HepG2 (cell line): ENCODE measurements around the gene GDI1. TPM values are rescaled to one million over a fixed set of nuclear protein-coding genes. Genes with fewer than 3 reads are reported as not detected.

ENCODE experiments used
- ATAC-seq: fragments of 200-7000 bp; cut with Tn5 transposase; 3 replicates; pipeline ENCODE4 v1.9.1; 2020; ENCODE audit warnings: mild to moderate bottlenecking, moderate library complexity
- BruUV-seq: library from RNA; stranded (reverse); fragments of 400-500 nt; replicated peaks from 2 replicates; lab custom pipeline; 2021; lab: Mats Ljungman, UMichigan
- CTCF ChIA-PET: fragments of 300-600 bp; formaldehyde crosslinking; extraction: SDS; loops from one replicate; lab custom pipeline; 2021; ENCODE audit warnings: low total read pairs, inconsistent platforms, low intra/inter-chr PET ratio; lab: Yijun Ruan, JAX
- POLR2A ChIA-PET: fragments of 350-600 bp; sonication (Branson Sonifier 250); formaldehyde crosslinking; loops from one replicate; lab custom pipeline; 2020; ENCODE audit warnings: antibody characterized with exemption, inconsistent platforms; lab: Yijun Ruan, JAX
- DNase-seq: peaks from one replicate; pipeline ENCODE4 v3.0.0-alpha.2; 2015; ENCODE audit warnings: low spot score
- FAIRE-seq: peaks from 3 replicates; lab custom pipeline; 2011; peaks lifted over from hg19 to GRCh38; lab: Jason Lieb, UNC
- H2AFZ ChIP-seq: one replicate; pipeline ENCODE4 v1.6.1; 2011; ENCODE audit warnings: low read length, inconsistent platforms
- H3K27ac ChIP-seq: fragments of 300-600 bp; 3 replicates; pipeline ENCODE4 v1.8.0; 2011; ENCODE audit warnings: mixed run types, mild to moderate bottlenecking, mixed read lengths, low read length, inconsistent platforms; ENCODE audit not compliant: insufficient read depth; ENCODE audit errors: extremely low read length
- H3K27me3 ChIP-seq, 2 experiments: fragments of 200-600 bp in 1 of 2; 2 replicates in 1 of 2; 3 replicates in 1 of 2; pipeline versions ENCODE4 v1.6.0 to v1.8.0; 2011; ENCODE audit warnings: low read length in 2 of 2, mild to moderate bottlenecking in 2 of 2, moderate library complexity in 2 of 2, inconsistent platforms in 1 of 2; ENCODE audit not compliant: insufficient read depth in 2 of 2, control insufficient read depth in 1 of 2
- H3K36me3 ChIP-seq, 2 experiments: fragments of 200-600 bp in 1 of 2; replicated peaks in 1 of 2; 2 replicates in 1 of 2; 3 replicates in 1 of 2; pipeline versions ENCODE4 v1.5.1 to v1.8.0; 2011; ENCODE audit warnings: low read length in 2 of 2, inconsistent platforms in 1 of 2; ENCODE audit not compliant: insufficient read depth in 2 of 2, control insufficient read depth in 1 of 2
- H3K4me1 ChIP-seq: 2 replicates; pipeline ENCODE4 v1.5.1; 2012; ENCODE audit warnings: low read length, inconsistent platforms; ENCODE audit not compliant: insufficient read depth
- H3K4me2 ChIP-seq: 2 replicates; pipeline ENCODE4 v1.6.0; 2011; ENCODE audit warnings: low read depth, low read length, inconsistent platforms
- H3K4me3 ChIP-seq, 3 experiments: fragments of 200-600 bp in 1 of 3; sonication (generic), shearing (Covaris generic) in 1 of 3; replicated peaks in 1 of 3; 2 replicates each; pipeline ENCODE4 v1.5.1; 2011 to 2016; ENCODE audit warnings: low read length in 3 of 3, inconsistent platforms in 2 of 3, low read depth in 2 of 3, mild to moderate bottlenecking in 2 of 3, control low read depth in 1 of 3, mixed read lengths in 1 of 3; ENCODE audit not compliant: insufficient read depth in 1 of 3
- H3K79me2 ChIP-seq: one replicate; pipeline ENCODE4 v1.6.1; 2011; ENCODE audit warnings: low read length, inconsistent platforms; ENCODE audit not compliant: insufficient read depth
- H3K9ac ChIP-seq: 2 replicates; pipeline ENCODE4 v1.6.0; 2011; ENCODE audit warnings: mild to moderate bottlenecking, low read depth, low read length, inconsistent platforms; ENCODE audit not compliant: insufficient read depth
- H3K9me3 ChIP-seq: 2 replicates; pipeline ENCODE4 v1.5.1; 2012; ENCODE audit warnings: mild to moderate bottlenecking, low read length
- H4K20me1 ChIP-seq: 2 replicates; pipeline ENCODE4 v1.6.0; 2011; ENCODE audit warnings: inconsistent platforms, mild to moderate bottlenecking, low read length, moderate library complexity; ENCODE audit not compliant: insufficient read depth
- BCL6 ChIP-seq: IDR thresholded peaks from 2 replicates; pipeline ENCODE4 v1.6.1; 2016; ENCODE audit warnings: missing genetic modification reagents, missing compliant biosample characterization
- CEBPB ChIP-seq: IDR thresholded peaks from 2 replicates; pipeline ENCODE4 v1.6.1; 2011; ENCODE audit warnings: low read depth, low read length, improper control_type of control experiment, borderline replicate concordance
- ERF ChIP-seq: IDR thresholded peaks from 2 replicates; pipeline ENCODE4 v1.6.1; 2018; ENCODE audit warnings: missing biosample characterization, missing genetic modification reagents
- HINFP ChIP-seq: sonication (generic); formaldehyde crosslinking; IDR thresholded peaks from 2 replicates; pipeline ENCODE4 v1.4.0; 2020; ENCODE audit warnings: low read depth, mild to moderate bottlenecking, missing genetic modification reagents
- KAT8 ChIP-seq: IDR thresholded peaks from 2 replicates; pipeline ENCODE4 v1.6.1; 2016; ENCODE audit warnings: missing genetic modification reagents, missing compliant biosample characterization
- KDM4B ChIP-seq: sonication (generic); formaldehyde crosslinking; IDR thresholded peaks from 2 replicates; pipeline ENCODE4 v1.4.0; 2020; ENCODE audit warnings: missing genetic modification reagents
- KLF6 ChIP-seq: IDR thresholded peaks from 2 replicates; pipeline ENCODE4 v1.8.0; 2016; ENCODE audit warnings: missing biosample characterization, missing genetic modification reagents
- NFIC ChIP-seq: IDR thresholded peaks from 2 replicates; pipeline ENCODE4 v1.6.1; 2012; ENCODE audit warnings: mild to moderate bottlenecking, low read length, inconsistent platforms
- RBFOX2 ChIP-seq: fragments of 200-400 bp; formaldehyde crosslinking; IDR thresholded peaks from 2 replicates; pipeline ENCODE4 v1.6.1; 2017; ENCODE audit warnings: low read depth, mild to moderate bottlenecking, low read length
- RELA ChIP-seq: sonication (generic); formaldehyde crosslinking; IDR thresholded peaks from 2 replicates; pipeline ENCODE4 v1.4.0; 2020; ENCODE audit warnings: missing genetic modification reagents
- SMYD3 ChIP-seq: sonication (generic); formaldehyde crosslinking; IDR thresholded peaks from 2 replicates; pipeline ENCODE4 v1.8.1; 2023; ENCODE audit warnings: mild to moderate bottlenecking, missing genetic modification reagents
- SNAPC2 ChIP-seq: sonication (generic); formaldehyde crosslinking; IDR thresholded peaks from 2 replicates; pipeline ENCODE4 v1.8.1; 2022; ENCODE audit warnings: mild to moderate bottlenecking, missing genetic modification reagents
- TEAD2 ChIP-seq: sonication (generic); formaldehyde crosslinking; IDR thresholded peaks from 2 replicates; pipeline ENCODE4 v1.9.0; 2021; ENCODE audit warnings: missing genetic modification reagents
- ZBTB14 ChIP-seq: sonication (generic); formaldehyde crosslinking; IDR thresholded peaks from 2 replicates; pipeline ENCODE4 v1.4.0; 2020; ENCODE audit warnings: missing genetic modification reagents
- ZBTB7A ChIP-seq: sonication (generic); formaldehyde crosslinking; IDR thresholded peaks from 2 replicates; pipeline ENCODE4 v1.8.0; 2022; ENCODE audit warnings: mild to moderate bottlenecking, missing genetic modification reagents
- ZFY ChIP-seq: sonication (generic); formaldehyde crosslinking; IDR thresholded peaks from 2 replicates; pipeline ENCODE4 v1.4.0; 2020; ENCODE audit warnings: missing genetic modification reagents
- ZNF3 ChIP-seq: IDR thresholded peaks from 2 replicates; pipeline ENCODE4 v1.7.0; 2017; ENCODE audit warnings: inconsistent platforms
- ZNF414 ChIP-seq: sonication (generic); formaldehyde crosslinking; IDR thresholded peaks from 2 replicates; pipeline ENCODE4 v1.5.0; 2020; ENCODE audit warnings: missing genetic modification reagents
- ZNF660 ChIP-seq: sonication (generic); formaldehyde crosslinking; IDR thresholded peaks from 2 replicates; pipeline ENCODE4 v1.5.1; 2020; ENCODE audit warnings: mild to moderate bottlenecking, low read depth, missing genetic modification reagents, borderline replicate concordance
- ZNF772 ChIP-seq: sonication (generic); formaldehyde crosslinking; IDR thresholded peaks from 2 replicates; pipeline ENCODE4 v1.5.0; 2020; ENCODE audit warnings: mild to moderate bottlenecking, missing genetic modification reagents
- WGBS: methylation state at CpG from one replicate; pipeline ENCODE4 v1.1.6; 2017; ENCODE audit warnings: low lambda C conversion rate; 5-methylcytosine and 5-hydroxymethylcytosine counted together
- in situ Hi-C: cut with HindIII; loops from 2 replicates; pipeline ENCODE4 v1.10.0; 2017; ENCODE audit warnings: low pct_unique_long_range_greater_than_20kb; ENCODE audit not compliant: extremely low pct_ligation_motif_present
- intact Hi-C: fragments of 100-400 bp; cut with micrococcal nuclease; formaldehyde crosslinking; loops from one replicate; pipeline ENCODE4 v1.10.0; 2022; ENCODE audit not compliant: unreplicated experiment
- polyA plus RNA-seq, 8 experiments: library from polyadenylated mRNA; depleted of rRNA in 3 of 8; stranded (reverse) in 7 of 8; unstranded in 1 of 8; fragments of >200 nt; fragmentation: Illumina TruSeq in 4 of 8; extraction: Trizol in 4 of 8; gene quantifications; 2 replicates each; pipeline versions ENCODE4 v1.2.1 to v1.2.3, GENCODE V29; 2011 to 2016; ENCODE audit warnings: low read depth in 4 of 8, missing spikeins in 1 of 8, mixed read lengths in 1 of 8; ENCODE audit not compliant: insufficient read depth in 1 of 8
- total RNA-seq, 5 experiments: library from RNA; depleted of rRNA; stranded (reverse); fragments of >200 nt; fragmentation: Illumina TruSeq; extraction: Trizol; gene quantifications; 2 replicates each; pipeline ENCODE4 v1.2.3, GENCODE V29; 2016; ENCODE audit warnings: low read depth in 1 of 5

GDI1 gene
- total and polyA plus RNA-seq, 2 of the 13 experiments (the other 11 are each of a cell fraction or from before 2014, with no cell fraction given) = 17.4 to 105 TPM

GRCh38 chrX:154457491-154458115 lies 20.6 kb downstream of the GDI1 start (continued):
- TF ChIP-seq ZNF414 (no peak), SNAPC2 (CRISPR knock-in tag) (no peak), ZNF660 (CRISPR knock-in tag) (no peak), TEAD2 (CRISPR knock-in tag) (no peak), CEBPB (no peak), RELA (no peak), KLF6 (CRISPR knock-in tag) (no peak), ZNF772 (no peak), BCL6 (no peak)

- Histone ChIP-seq H3K9me3 (no peaks in the 10 kb centered on the region), H3K4me2 (peak within 1 kb of the TSS; percentile 73), H3K4me1 (0 out of 2 replicates have a peak, but pooled peaks cover 4% of the 10 kb centered on the region), H3K27ac (no peak within 1 kb of the TSS), H3K79me2 (peaks cover 9% of the 10 kb centered on the region), H3K9ac (peak within 1 kb of the TSS; percentile 74), H3K27me3 (no peaks in the 10 kb centered on the region), H3K4me3 (peak within 1 kb of the TSS; percentile 60 to 87 (median 79)), H3K36me3 (peaks cover 0 to 4% of the 10 kb centered on the region in 2 experiments; a peak in 3 of 5 replicates), H2AFZ (no peak within 1 kb of the TSS), H4K20me1 (no peaks in the 10 kb centered on the region)
- ChIA-PET POLR2A (interaction anchor here (0.7 to 1.6 kb wide), 8 partner anchors 20 to 69 kb away, joined by 3 to 6 read pairs (median 4); partner anchors contain the start of genes ATP6AP1, LAGE3, RPL10 and SLC10A3), CTCF (no interaction called here)
- DNase-seq = no peak
- whole genome bisulfite sequencing = no CpG with 5 or more reads among the region's 88 CpGs
- peak; percentile 63 for ATAC-seq
- intact Hi-C loops (no loop called here), in situ Hi-C loops (no loop called here)
- FAIRE-seq = no peak
- BruUV-seq = TSS peak; percentile 78
- TF ChIP-seq HINFP (CRISPR knock-in tag) (no peak), KAT8 (CRISPR knock-in tag) (no peak), ZBTB7A (no peak), ZBTB14 (CRISPR knock-in tag) (peak; percentile 19; the same call in 1 of the 2 replicates), RBFOX2 (peak; percentile 64), KDM4B (CRISPR knock-in tag) (no peak), ERF (CRISPR knock-in tag) (no peak), NFIC (no peak), ZFY (peak; percentile 59), SMYD3 (CRISPR knock-in tag) (no peak), ZNF3 (CRISPR knock-in tag) (no peak)
Measured at GRCh38 chrX:154458116-154458953, 21.4 kb downstream of the GDI1 start, which contains the start of gene PLXNA3. Gene PLXNA3 (plus strand): TSS chrX:154458281. CDS start chrX:154460184, 1,903 bp downstream.
